Measurements from ENCODE around the gene PIAS4.

PIAS4 gene

DNA sequence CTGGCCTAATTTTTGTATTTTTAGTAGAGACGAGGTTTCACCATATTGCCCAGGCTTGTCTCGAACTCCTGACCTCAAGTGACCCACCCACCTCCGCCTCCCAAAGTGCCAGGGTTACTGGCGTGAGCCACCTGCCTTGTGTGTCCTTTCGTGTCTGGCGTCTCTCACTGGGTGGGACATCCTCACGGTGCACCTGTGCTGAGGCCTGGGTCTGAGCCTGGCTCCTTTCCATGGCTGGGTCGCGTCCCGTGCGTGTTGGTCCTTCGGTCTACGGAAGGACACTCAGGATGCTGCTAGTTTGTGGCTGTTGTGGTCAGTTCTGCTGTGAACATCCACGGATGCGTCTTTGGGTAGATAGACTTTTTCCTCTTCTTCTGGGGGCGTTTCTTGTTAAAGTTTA lies 19.6 kb downstream of the PIAS4 start:
- no peak for DNase-seq

DNA sequence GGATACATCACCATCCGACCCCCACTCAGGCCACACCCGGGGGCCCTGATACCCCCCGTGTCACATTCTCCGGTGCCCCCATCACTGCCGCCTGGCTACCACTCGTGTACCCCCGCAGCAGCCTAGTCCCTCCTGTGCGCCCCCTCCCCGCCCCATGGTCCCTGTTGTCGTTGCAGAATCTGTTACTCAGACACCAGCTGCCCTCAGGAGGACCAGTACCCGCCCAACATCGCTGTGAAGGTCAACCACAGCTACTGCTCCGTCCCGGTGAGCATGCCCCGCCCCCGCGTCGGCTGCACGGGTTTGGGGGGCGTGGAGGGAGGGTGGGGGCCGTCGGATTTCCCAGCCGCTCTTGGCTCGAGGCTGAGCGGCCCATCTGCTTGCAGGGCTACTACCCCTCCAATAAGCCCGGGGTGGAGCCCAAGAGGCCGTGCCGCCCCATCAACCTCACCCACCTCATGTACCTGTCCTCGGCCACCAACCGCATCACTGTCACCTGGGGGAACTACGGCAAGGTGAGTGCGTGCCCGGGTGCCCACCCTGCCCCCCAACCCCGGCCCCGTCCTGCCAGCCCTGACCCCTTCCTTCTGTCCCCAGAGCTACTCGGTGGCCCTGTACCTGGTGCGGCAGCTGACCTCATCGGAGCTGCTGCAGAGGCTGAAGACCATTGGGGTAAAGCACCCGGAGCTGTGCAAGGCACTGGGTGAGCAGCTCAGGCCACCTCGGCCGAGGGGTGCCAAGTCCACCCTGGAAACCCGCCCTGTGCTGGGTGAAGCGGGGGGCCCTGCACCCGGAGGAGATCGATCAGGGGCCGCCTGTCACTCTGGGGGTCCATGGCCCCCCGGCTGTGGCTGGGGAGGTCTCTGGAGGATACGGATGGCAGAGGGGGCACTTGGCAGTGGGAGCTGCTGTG lies 21.1 kb downstream of the PIAS4 start:
- no peak for DNase-seq

DNA sequence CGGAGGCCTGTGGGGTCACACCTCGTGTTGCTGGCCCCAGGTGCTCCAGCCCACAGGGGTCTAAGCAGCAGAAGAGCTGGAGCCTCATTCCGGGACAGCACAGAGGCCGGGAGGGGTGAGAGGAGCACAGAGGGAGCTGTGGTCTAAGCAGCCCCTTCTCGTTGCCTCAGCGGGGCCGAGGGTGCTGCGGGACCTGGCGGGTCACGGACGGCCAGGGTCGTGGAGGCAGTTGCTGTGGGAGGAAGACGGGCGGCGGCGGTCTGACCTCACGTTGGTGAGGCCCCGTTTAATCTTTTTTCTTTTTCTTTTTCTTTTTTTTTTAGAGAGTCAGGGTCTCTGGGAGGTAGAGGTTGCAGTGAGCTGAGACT lies 21.7 kb downstream of the PIAS4 start:
- no peak for DNase-seq

DNA sequence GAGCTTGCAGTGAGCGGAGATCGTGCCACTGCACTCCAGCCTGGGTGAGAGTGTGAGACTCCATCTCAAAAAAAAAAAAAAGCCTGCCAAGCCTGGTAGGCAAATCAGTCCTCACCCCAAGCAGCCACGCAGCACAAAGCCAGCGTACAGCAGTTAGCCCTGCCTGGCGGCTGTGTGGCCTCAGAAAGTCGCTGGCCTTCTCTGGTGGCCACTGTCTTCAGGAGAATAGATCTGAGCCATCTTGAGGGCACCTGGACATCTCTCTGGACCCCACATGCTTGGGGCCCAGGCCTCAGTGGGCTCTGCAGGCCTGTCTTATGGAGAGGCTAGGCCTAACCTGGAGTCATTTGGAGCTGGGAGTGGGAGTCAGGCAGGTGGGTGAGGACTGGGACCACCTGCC lies 23.0 kb downstream of the PIAS4 start:
- DNase-seq = no peak

DNA sequence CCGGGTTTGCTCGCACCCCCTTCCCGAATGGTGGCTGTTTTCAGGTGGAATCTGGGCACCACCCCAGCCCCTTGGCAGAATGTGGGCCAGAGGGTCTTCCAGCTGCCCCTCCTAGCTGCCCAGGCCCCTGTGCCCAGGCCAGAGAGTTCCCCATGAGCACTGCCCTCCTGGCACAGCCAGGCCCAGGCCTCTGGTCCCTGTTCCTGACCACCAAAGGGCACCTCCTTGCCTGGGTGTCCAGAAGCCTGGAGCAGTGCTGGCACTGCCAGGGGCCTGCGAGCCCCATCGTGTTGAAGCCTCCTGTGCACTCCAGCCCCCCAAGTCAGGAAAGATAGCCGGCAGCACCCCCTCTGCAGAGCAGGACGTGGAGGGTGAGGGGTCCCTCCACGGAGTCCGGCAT lies 23.4 kb downstream of the PIAS4 start:
- DNase-seq = no peak

DNA sequence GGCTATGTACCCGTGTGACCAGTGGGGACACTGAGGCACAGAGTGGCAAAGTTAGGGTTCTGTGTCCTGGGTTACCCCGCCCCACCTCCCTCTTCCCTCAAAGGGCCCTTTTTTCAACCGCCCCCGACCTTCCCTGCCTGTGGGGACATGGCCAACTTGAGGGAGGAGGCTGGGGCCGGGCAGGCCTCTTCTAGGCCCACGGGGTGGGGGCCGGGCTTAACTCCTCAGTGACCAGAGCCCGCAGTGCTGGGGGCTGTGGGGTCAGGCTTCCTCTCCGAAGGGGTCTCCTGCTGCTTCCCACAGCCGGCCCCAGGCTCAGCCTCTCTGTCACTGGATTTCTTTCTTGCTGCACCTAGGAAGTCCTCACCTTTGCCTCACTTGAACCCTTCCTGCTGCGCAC lies 23.9 kb downstream of the PIAS4 start:
- no peak for DNase-seq

DNA sequence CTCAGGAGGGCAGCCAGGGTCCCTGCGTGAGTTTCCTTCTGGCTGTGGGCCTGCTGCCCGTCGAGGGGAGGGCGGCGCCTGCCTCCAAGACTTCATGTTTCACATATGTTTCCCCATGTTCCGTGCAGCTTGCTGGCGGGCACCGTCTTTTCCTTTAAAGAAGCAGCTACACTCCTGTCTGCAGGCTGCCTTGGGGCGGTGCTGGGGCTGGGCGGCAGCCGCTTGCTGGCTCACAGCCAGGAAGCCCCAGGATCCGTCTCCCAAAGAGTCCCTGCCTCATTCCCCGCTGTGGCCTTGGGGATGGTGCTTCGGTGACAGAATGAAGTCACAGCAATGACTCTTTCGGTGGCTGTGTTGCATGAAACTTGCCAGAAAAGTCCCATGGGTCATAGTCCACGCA lies 24.9 kb downstream of the PIAS4 start:
- DNase-seq = peak; percentile 80

DNA sequence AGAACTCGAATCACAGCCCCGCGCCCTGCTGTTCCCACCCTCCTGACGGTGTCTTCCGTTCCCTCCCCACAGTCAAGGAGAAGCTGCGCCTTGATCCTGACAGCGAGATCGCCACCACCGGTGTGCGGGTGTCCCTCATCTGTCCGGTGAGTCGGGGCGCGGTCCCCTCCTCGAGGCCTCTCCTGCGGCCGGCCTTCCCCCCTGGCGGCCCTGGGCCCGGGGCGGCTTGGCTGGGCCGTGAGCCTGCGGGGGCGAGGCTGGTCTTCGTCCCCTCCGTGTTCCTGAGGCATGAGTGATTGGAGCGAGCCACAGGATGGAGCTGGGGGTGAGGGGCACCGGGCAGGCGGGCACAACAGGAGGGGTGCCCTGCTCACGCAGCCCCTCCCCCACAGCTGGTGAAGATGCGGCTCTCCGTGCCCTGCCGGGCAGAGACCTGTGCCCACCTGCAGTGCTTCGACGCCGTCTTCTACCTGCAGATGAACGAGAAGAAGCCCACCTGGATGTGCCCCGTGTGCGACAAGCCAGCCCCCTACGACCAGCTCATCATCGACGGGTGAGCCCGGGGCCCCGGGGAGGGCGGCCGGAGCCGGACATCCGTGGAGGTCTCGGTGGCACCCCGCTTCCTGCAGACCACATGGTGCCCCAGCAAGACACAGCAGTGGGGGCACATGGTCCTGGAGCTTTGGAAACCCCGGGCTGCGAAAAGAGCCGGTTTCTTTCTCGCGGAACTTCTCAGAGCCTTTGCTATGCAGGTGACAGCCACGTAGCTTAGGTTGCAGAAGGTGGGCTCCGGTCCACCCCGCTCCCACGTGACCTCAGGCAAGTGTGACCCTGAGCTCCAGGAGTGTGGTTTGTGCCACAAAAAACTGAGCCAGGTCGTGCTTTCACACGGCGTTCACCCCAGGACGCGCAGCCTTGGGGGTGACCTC lies 25.8 kb downstream of the PIAS4 start:
- DNase-seq = no peak

DNA sequence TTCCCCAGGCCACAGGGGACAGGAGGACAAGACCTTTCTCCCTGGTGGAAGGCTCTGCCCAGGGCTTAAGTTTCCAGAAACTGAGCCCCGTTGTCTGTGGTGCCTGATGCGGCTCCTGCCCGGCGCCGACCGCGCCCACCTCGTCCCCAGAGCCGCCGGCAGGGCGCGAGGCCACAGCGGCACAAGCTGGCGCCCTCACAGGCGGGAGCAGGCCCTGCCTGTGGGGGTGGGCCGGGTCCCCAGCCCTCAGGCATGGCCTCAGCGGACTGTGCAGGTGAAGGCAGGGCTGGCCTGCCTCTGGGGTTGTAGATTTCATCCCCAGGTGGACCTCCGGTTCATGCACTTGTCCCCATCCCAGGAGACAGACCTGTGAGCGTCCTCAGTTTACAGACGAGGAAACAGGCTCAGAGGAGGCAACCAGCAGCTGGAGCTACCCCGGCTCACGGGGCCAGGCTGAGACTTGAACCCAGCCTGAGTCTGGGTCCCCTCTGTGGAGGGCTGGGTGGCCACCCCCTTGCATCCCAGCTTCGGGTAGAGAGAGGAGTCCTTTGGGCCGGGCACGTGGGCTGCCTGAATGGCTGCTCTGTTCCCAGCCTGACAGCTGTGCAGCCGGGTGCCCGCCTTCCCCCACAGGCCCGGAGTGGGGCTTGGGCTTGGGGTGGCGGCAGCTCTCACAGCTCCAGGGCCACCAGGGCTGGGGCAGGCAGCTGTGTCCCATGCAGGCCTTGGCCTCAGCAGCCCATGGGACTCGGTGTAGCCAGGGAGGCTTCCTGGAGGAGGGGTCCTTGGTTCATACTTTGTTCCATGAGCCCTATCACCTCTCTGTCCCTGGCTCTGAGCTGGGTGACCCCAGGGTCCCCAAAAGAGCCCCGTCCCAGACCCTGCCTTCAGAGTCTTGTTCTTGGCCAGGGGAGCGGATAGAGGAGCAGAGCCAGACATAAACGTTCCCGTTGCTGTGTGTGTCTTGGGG lies 26.8 kb downstream of the PIAS4 start:
- DNase-seq = no peak

DNA sequence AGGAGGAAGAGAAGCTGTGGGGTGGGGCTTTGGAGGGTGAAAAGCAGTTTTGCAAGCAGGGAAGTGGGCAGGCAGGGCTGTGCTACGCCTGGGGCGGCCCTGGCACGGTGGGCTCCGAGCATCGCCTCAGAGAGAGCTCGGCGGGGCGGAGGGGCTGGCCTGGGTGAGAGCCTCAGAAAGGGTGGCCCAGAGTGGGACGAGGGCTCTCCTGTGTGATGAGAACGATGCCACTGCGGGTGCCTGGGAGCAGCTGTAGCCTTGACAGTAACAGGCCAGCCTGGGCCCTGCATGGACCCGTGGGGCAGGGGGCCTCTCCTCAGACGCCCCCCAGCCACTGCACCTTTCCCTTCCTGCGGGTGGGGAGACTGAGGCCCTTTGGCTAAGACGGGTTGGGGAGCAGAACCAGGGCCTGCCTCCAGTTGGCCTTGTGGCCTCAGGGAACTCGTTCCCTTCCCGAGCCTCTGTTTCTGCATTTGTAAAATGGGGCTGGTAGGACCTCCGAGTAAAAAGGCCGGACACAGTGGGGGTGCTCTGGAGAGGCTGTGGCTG lies 27.6 kb downstream of the PIAS4 start:
- no peak for DNase-seq

DNA sequence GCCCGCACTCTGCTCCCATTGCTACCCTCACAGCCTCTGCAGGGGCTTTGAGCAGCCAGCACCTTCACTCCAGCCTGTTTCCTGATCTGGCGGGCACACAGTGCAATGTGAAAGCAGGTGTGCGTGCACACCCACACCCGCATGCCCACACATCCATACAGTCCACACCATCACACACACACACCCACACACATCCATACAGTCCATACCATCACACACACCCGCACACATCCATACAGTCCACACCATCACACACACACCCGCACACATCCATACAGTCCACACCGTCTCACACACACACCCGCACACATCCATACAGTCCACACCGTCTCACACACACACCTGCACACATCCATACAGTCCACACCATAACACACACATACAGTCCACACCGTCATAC lies 28.0 kb downstream of the PIAS4 start:
- no peak for DNase-seq

DNA sequence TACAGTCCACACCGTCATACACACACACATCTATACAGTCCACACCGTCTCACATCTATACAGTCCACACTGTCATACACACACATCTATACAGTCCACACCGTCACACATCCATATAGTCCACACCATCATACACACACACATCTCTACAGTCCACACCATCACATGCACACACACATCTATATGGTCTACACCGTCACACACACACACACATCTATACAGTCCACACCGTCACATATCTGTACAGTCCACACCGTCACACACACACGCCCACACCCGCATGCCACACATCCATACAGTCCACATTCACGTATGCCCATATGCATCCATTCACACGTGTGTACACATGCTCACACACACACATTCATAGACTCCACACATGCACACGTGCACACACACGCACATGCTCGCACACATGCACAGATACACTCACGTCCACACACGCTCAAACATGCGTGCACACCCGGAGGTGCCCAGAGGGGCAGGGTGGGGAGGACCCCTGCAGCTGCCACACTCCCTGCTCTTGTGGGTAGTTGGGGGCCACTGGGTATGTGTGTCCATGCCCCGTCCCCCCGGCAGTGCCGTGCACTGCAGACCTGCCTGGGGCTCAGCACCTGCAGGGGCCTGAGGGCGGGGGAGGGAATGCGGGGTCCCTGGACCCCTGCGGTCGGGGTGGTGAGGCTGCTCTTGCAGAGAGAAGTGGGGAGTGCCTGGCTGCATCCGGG lies 29.2 kb downstream of the PIAS4 start:
- no peak for DNase-seq

DNA sequence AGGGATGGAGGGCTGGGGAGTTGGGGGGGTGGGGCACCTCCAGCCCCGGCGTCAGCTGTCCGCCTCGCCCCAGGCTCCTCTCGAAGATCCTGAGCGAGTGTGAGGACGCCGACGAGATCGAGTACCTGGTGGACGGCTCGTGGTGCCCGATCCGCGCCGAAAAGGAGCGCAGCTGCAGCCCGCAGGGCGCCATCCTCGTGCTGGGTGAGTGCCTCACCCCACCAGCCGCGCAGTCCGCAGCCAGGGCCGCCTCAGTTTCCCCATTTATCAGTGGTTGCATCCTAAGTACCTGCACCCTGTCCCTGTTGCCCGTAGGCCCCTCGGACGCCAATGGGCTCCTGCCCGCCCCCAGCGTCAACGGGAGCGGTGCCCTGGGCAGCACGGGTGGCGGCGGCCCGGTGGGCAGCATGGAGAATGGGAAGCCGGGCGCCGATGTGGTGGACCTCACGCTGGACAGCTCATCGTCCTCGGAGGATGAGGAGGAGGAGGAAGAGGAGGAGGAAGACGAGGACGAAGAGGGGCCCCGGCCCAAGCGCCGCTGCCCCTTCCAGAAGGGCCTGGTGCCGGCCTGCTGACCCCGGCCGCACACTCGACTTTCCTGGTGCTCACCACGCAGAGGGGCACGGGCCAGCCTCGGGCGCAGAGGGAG lies 29.9 kb downstream of the PIAS4 start:
- DNase-seq = no peak

DNA sequence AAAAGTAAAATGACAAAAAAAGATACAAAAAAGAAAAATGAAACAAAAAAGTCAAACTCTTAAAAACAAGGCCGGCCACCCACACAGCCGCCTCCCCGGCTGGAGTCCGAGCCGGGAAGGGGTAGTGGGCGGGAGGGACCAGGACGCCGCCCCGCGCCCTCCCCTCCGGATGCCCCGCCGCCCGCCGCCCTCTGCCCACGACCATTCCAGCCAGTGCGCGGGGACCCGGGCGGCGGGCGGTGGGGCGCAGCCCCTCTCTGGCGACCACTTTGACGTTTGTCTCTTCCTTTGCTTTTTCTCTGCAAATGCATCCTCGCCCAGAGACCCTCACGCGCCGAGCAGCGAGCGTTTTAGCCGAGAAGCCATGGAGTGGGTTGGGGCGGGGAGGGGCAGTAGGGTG lies 30.5 kb downstream of the PIAS4 start:
- no peak for DNase-seq

DNA sequence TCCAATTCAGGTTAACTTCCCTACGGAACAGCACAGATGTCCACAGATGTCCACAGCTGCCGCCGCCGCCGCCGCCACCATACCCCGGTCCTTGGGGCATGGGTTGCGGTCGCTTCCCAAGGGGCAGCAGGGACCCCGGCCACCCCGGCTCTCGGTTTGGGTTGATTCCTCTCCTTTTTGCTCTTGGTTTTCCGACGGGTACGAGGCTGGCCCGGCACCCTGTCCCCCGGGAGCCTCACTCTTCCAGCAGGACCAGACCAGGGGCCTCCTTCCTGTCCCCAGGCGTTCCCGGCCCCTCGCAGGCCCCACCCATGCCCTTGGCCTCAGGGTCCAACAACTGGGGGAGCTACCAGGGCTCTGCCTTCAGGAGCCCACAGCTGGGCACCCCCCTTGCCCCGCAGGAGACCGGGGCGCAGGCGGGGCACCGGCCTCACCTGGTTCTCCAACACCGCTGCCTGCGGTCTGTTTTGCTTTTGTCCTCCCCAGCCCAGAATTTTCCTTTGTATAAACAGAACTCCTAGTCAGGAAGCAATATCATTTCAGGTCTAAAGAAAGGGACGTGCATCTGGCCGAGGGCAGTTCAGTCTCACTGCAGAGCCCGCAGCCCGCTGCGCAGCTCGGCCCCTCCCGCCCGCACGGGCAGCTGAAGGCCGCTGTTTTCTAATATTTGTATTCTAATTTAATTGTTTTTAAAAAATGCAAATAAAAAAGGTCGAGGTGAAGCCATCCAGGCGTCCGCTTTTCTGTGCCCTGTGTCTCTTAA lies 31.3 kb downstream of the PIAS4 start:
- no peak for DNase-seq

DNA sequence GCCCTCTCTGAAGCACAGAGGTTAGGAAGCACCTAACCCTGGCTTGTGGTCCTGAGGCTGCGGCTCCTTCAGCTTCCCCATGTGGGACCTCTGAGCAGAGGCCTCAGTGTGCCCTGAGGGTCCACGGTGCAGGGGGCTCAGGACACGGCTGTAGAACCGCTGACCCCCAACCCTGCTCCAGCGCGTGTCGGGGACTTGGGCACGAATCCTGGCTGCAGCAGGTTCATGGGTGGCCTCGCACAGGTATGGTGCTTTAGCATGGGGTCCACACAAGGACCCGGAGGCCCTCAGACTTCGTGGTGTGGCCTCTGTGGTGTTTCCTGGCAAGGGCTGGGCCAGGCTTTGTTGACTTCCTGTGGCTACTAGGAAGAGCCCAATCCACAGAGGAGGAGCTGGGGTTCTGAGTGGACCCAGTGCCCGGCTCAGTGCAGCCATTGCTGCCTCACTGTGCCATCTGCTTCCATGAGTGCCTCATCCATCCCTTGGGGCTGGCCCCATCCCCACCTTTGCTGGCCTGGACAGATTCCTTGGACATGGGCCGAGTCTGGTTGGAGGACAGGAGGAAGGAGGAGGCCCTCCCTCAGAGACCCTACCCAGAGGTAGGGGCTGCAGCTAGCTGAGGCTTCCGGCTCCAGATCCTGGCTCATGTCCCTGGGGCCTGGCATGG lies 34.7 kb downstream of the PIAS4 start:
- DNase-seq = no peak

DNA sequence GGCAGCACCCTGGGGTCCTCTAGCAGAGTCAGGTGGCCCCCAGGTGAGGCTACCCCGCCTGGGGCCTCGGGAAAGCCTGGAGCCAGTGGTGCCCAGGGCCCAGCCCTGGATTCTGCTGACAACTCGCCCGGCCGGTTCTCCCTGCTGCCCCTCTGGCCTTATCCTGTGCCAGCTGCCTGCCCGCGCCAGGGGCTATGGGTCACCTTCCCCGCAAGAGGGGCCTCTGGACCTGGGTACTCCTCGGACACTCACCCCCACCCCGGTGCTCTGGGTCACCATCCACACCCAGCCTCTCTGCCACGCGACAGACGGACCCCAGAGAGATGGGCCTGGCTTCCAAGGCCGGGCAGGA lies 35.2 kb downstream of the PIAS4 start:
- DNase-seq = no peak

DNA sequence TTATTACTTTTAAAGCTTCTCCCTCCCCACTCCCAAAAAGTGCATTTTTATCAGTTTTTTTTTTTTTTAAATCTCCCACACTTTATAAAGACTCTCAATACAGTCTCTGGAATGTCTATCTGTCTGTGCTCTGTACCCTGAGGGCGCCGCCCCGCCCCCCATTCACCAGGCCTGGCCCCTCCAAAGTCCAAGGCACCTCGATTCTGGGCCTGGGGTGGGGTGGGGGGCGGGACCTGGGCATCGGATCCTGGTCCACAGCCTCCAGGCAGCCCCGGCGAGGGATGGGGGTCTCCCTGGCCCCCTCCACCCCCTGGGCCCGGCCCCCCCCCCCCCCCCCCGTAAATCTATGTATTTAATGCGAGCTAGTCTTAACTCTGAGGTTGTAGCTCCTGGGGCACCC lies 35.9 kb downstream of the PIAS4 start:
- DNase-seq = no peak

DNA sequence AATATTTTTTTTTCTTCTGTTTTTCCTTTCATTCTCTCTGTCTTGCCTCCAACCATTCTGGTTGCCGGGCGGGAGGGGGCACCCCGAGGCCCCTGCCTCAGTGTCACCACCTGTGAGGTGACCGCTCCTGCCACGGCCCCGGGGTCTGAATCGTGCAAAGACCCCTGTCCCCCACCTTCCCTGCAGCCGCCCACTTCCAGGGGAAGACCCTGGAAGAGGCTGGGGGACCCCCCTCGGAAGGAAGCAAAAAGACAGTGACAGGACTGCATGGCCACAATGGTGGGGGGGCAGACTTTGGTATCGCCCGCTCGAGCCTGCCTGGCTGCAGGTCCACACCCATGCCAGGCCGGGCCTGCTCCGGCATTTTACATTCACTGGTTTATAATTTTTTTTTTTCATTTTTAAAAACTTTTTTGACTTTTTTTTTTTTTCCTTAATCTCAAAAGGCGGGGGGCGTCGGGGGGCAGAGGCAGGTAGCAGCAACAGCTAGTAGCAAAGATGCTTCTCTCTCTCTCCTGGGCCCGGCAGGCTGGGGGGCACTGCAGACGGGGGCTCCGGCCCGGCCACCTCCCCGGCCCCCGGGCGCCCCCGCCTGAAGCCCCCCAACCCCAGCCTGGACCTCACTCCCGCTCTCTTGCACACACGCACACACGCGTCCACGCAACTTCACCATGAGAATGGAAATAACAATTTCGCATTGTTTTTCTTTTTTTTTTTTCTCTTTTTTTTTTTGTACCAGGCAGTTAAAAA lies 36.6 kb downstream of the PIAS4 start:
- no peak for DNase-seq
